HG02763 (cell line): ENCODE results near the gene YJEFN3.

Experiments used
- ATAC-seq: cut with Tn5 transposase; IDR thresholded peaks from one replicate; pipeline ENCODE4 v1.9.1; 2021; ENCODE audit warnings: mild to moderate bottlenecking, moderate library complexity; ENCODE audit not compliant: unreplicated experiment

YJEFN3 gene

GRCh38 chr19:19575411-19575810 is 46.7 kb downstream of the YJEFN3 start:
- no peak for ATAC-seq

GRCh38 chr19:19578252-19578651 is 49.5 kb downstream of the YJEFN3 start:
- no peak for ATAC-seq

- ATAC-seq: no peak
Measured at GRCh38 chr19:19579533-19580361, 51.0 kb downstream of the YJEFN3 start.

- no peak for ATAC-seq
Measured at GRCh38 chr19:19580418-19580817, 51.7 kb downstream of the YJEFN3 start.

- ATAC-seq: no peak
Measured at GRCh38 chr19:19581391-19581790, 52.7 kb downstream of the YJEFN3 start.

GRCh38 chr19:19582471-19582870 is 53.8 kb downstream of the YJEFN3 start:
- no peak for ATAC-seq

GRCh38 chr19:19584356-19584755 is 55.6 kb downstream of the YJEFN3 start:
- no peak for ATAC-seq
